Activated CD4-positive, alpha-beta T cell treated with anti-CD3 and anti-CD28 coated beads, Interleukin-2, amount 10 ng/mL, durations not matched to agents 24 days and 14 days (primary cell): ENCODE results near the gene RBM47. TPM values are rescaled to one million over a fixed set of nuclear protein-coding genes. Genes with fewer than 3 reads are reported as not detected.
"Not testable (repeated sequence)": the region's sequence is repeated elsewhere in the genome, so short reads cannot be mapped to it uniquely, and the experiment has no call there.

Source experiments
- DNase-seq: peaks from one replicate; pipeline ENCODE4 v3.0.0; 2022
- H3K27ac Mint-ChIP-seq: one replicate; pipeline ENCODE4 v1.8.0; 2022; ENCODE audit warnings: mild to moderate bottlenecking, mixed read lengths
- H3K27me3 Mint-ChIP-seq: one replicate; pipeline ENCODE4 v1.8.0; 2022; ENCODE audit warnings: mixed read lengths
- H3K36me3 Mint-ChIP-seq: one replicate; pipeline ENCODE4 v1.8.0; 2022; ENCODE audit warnings: low read depth, mild to moderate bottlenecking, mixed read lengths
- H3K4me1 Mint-ChIP-seq: one replicate; pipeline ENCODE4 v1.8.0; 2021; ENCODE audit warnings: mixed read lengths
- H3K4me3 Mint-ChIP-seq: one replicate; pipeline ENCODE4 v1.8.0; 2022; ENCODE audit warnings: mild to moderate bottlenecking, moderate library complexity, mixed read lengths
- H3K9me3 Mint-ChIP-seq: one replicate; pipeline ENCODE4 v1.8.0; 2021; ENCODE audit warnings: mixed read lengths
- intact Hi-C: fragments of 100-400 bp; cut with micrococcal nuclease; formaldehyde crosslinking; loops from one replicate; pipeline ENCODE4 v1.15.1; 2023
- total RNA-seq: library from RNA; stranded (reverse); gene quantifications from 2 replicates; pipeline ENCODE4 v1.2.3, GENCODE V29; 2022

RBM47 gene
- total RNA-seq, 1 donor from 2014 or later, result 13.0 TPM

DNA sequence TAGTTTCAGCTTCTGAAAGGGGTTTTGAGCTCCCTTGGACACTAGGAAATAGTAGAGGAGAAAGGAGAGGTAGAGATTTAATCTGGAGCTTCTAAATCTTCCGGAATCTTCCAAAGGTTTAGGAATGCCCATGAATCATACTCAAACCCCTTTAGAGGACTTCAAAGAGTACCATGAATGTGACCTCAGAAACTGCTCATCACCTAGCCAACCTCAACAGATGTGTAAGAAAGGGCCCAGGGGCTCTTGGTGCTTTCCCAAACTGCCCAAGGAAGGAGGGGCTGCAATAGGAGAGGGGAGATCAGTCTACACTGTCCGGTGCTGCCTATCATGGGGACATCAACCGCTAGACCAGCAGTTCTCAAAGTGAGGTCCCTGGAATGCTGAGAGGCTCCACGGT is 109.1 kb downstream of the RBM47 start:
- H3K9me3 Mint-ChIP-seq, result peaks cover 8% of the 10 kb centered on the region
- intact Hi-C loops, result no loop called here
- no peaks in the 10 kb centered on the region for H3K27me3 Mint-ChIP-seq
- no peak overlapping the region for H3K27ac Mint-ChIP-seq
- no peak for DNase-seq
- peaks cover 16% of the 10 kb centered on the region for H3K4me1 Mint-ChIP-seq
- H3K4me3 Mint-ChIP-seq, result no peak overlapping the region
- no peaks in the 10 kb centered on the region for H3K36me3 Mint-ChIP-seq

DNA sequence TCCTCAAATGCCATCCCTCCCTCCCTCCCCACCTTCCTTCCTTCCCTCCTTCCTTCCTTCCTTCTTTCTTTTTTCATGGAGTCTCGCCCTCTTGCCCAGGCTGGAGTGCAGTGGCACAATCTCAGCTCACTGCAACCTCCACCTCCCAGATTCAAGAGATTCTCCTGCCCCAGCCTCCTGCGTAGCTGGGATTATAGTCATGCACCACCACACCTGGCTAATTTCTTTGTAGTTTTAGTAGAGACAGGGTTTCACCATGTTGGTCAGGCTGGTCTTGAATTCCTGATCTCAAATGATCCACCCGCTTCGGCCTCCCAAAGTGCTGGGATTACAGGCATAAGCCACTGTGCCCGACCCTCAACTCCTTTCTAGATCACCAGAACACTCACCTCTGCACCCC is 112.6 kb downstream of the RBM47 start:
- H3K4me3 Mint-ChIP-seq, H3K27me3 Mint-ChIP-seq, DNase-seq, H3K9me3 Mint-ChIP-seq, H3K36me3 Mint-ChIP-seq, H3K27ac Mint-ChIP-seq: not testable (repeated sequence)
- peaks cover 28% of the 10 kb centered on the region for H3K4me1 Mint-ChIP-seq
- intact Hi-C loops, result loop anchor here (5.0 kb wide), 1 partner anchor 205 kb away; no protein-coding TSS in a partner anchor

DNA sequence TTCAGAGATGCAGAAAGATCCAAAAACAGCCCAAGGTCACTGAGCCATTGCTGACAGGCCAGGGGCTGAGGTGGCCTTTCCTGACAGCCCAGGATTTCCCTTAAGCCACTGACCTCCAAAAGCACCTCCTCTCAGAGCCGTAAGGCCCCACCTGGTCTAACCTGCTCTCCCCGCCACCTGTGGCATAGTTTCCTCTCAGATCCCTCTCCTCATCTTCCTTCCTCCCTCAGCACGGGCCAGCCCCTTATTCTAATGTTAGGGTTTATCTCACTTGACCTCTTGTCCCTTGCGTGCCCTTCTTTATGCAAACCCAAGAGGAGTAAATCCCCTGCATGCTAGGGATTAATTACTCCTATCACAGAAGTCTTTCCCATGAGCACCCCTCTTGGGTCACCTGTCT is 113.0 kb downstream of the RBM47 start:
- H3K4me3 Mint-ChIP-seq, result no peak overlapping the region
- peak overlapping the region; percentile 83 for H3K27ac Mint-ChIP-seq
- H3K27me3 Mint-ChIP-seq, result no peaks in the 10 kb centered on the region
- H3K4me1 Mint-ChIP-seq, result peaks cover 28% of the 10 kb centered on the region
- intact Hi-C loops, result loop anchor here (5.0 kb wide), 1 partner anchor 206 kb away; no protein-coding TSS in a partner anchor
- peaks cover 8% of the 10 kb centered on the region for H3K9me3 Mint-ChIP-seq
- no peak for DNase-seq
- no peaks in the 10 kb centered on the region for H3K36me3 Mint-ChIP-seq

DNA sequence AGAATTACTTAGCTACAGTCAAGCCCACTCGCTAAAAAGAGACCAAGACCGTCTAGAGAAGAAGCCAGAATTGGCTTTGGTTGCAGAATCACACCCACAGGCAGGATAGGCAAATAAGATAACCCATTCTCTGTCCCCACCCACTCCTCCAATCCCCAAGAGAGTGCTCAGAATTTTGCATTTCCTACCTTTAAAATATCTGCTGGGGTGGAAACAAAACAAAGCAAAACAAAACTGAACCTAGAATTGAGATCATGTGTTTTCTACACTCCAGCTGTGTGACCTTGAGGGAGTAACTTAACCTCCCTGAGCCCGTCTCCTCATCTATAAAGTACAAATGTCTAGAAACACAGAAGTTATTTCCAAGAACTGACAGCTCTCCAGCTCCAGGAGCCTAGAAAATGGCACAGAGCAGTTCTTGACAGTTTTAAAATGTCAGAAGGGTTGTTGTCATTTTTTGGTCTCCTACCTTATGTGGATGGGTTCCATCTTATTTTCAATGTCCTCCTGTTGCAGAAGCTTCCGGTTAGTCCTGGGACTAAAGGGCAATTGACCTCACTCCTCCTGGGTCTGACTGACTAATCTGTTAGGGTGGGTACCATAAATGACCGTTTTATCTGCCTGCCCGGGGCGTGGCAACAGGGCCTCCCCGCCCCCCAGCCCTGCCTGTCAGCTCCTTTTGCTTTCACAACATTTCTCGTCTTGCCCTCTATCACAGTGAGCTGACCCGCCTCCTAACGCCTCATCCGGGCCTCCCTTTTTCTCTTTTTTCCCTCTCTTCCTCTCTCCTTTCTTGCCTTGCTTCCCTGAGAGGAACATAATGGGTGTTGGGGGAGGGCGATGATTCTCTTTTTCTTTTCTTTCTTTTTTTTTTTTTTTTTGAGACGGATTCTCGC is 114.0 kb downstream of the RBM47 start:
- DNase-seq, result peak; percentile 65
- Mint-ChIP-seq H3K36me3 (no peaks in the 10 kb centered on the region), H3K4me3 (peak overlapping the region; percentile 1)

DNA sequence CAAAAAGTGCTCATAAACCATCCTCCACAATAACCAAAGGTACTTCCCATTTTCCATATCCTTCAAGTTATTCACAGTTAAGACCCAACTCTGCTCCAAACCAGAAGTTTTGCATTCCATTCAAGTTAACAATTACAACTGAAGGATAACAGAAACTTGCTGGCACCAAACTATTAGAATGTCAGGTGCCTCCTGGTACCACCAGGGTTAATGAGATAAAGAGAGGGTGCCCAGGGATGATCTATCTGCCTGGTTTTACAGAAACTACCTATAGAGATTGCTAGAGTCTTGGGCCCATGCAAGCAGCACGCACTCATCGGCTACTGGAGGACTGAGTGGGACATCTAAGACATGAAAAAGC is 114.6 kb downstream of the RBM47 start:
- intact Hi-C loops, result loop anchor here (1.0 to 5.0 kb wide), 3 partner anchors 12 to 207 kb away; no protein-coding TSS in a partner anchor
- Mint-ChIP-seq H3K4me3 (peak overlapping the region; percentile 1), H3K27me3 (no peaks in the 10 kb centered on the region), H3K4me1 (peaks cover 28% of the 10 kb centered on the region), H3K27ac (no peak overlapping the region), H3K9me3 (peaks cover 6% of the 10 kb centered on the region), H3K36me3 (no peaks in the 10 kb centered on the region)
- DNase-seq, result no peak

More for the DNA sequence above, 114.0 kb downstream of the RBM47 start:
- H3K9me3 Mint-ChIP-seq, result peaks cover 8% of the 10 kb centered on the region
- intact Hi-C loops, result loop anchor here (1.0 to 5.0 kb wide), 3 partner anchors 12 to 207 kb away; no protein-coding TSS in a partner anchor
- peaks cover 28% of the 10 kb centered on the region for H3K4me1 Mint-ChIP-seq
- no peaks in the 10 kb centered on the region for H3K27me3 Mint-ChIP-seq
- H3K27ac Mint-ChIP-seq, result peak overlapping the region; percentile 63

DNA sequence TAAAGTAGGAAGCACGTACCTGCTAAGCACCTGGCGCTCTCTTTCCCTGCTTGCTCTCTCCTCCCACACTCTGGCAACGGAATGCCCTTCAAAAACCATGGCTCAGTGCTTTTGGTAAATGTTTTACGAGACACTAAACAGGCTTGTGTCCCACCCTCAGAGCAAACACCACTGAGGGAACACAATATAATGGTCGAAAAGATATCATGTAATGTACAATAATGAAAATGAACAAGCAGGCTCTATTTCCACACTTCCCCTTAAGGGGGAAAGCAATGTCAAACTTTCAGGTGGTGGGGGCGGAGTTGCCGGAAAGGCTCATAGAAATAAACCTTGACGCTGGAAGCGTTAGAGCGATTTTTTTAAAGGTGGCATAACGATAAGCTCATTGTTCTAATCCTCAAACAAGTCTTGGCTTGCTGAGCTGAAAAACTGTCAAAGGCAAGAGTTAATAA is 115.1 kb downstream of the RBM47 start:
- H3K9me3 Mint-ChIP-seq, result peaks cover 4% of the 10 kb centered on the region
- intact Hi-C loops, result no loop called here
- H3K27me3 Mint-ChIP-seq, result no peaks in the 10 kb centered on the region
- H3K4me1 Mint-ChIP-seq, result peaks cover 28% of the 10 kb centered on the region
- no peaks in the 10 kb centered on the region for H3K36me3 Mint-ChIP-seq
- H3K27ac Mint-ChIP-seq, result no peak overlapping the region
- no peak overlapping the region for H3K4me3 Mint-ChIP-seq
- DNase-seq, result no peak

DNA sequence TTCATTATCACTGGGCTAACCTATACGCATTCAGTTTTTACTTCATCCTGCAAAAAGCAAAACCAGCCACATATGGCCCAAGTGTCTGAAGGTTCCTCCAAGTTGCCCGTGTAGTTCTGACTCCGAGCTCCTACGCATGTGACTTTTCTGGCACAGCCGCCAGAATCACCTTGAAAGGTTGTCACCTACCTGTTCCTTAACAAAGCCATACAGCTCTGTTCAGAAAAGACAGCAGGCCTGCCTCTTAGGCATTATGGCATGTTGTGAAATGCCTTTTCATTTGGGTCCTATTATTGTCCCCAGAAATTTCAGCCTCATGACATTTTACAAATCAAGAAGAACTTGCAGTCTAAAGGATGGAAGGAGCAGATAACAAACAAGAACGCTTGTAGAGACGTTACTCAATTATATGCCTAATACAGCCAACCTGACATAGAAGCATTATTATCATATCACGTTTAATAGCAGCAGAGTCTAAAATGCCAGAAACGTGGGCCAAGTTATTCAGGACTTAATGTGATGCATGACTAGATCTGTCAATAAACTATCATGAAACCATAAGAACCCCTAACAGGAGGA is 118.5 kb downstream of the RBM47 start:
- Mint-ChIP-seq H3K36me3 (no peaks in the 10 kb centered on the region), H3K27me3 (no peaks in the 10 kb centered on the region)
- intact Hi-C loops, result no loop called here

DNA sequence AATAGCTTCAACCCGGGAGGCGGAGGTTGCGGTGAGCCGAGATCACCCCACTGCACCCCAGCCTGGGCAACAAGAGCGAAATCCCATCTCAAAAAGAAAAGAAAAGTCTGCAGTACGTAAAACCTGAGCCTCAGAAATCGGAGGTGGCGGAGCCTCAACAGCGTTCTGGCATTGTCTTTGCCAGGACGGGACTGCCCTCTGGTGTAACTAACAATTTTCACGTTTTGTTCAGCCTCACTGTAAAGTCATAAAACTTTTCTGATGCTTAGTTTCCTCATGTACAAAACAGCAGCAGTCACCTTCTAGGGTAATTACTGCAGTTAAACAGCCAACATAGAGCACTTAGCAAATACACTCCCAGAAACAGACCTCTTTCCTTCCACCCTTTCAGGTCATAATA is 121.7 kb downstream of the RBM47 start:
- intact Hi-C loops, result no loop called here
- DNase-seq, result no peak

More for the DNA sequence above, 118.5 kb downstream of the RBM47 start:
- Mint-ChIP-seq H3K4me1 (peaks cover 17% of the 10 kb centered on the region), H3K4me3 (no peak overlapping the region), H3K9me3 (peaks cover 5% of the 10 kb centered on the region), H3K27ac (no peak overlapping the region)
- no peak for DNase-seq

DNA sequence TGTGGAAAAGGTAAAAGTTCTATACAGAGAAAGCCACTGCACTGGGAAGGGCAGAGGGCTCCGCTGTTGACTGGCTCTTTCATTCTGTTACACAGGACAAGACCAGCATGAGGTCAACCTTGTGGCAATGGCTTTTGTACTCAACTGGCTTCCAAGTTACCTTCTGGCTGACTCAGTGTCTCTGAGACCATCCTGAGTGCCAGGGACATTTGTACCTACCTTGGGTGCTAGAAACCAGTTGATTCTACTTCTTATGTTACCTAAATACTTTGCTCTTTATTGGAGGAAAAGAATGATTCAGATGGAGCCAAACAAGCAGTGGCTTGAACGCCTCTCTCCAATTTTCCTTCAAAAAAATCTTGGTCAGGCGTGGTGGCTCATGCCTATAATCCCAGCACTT is 123.2 kb downstream of the RBM47 start:
- Mint-ChIP-seq H3K4me3 (no peak overlapping the region), H3K27ac (no peak overlapping the region), H3K27me3 (no peaks in the 10 kb centered on the region)

More for the DNA sequence above, 121.7 kb downstream of the RBM47 start:
- no peak overlapping the region for H3K27ac Mint-ChIP-seq
- no peak overlapping the region for H3K4me3 Mint-ChIP-seq
- H3K36me3 Mint-ChIP-seq, result peaks cover 1% of the 10 kb centered on the region
- peaks cover 7% of the 10 kb centered on the region for H3K4me1 Mint-ChIP-seq
- H3K9me3 Mint-ChIP-seq, result peaks cover 5% of the 10 kb centered on the region
- no peaks in the 10 kb centered on the region for H3K27me3 Mint-ChIP-seq

DNA sequence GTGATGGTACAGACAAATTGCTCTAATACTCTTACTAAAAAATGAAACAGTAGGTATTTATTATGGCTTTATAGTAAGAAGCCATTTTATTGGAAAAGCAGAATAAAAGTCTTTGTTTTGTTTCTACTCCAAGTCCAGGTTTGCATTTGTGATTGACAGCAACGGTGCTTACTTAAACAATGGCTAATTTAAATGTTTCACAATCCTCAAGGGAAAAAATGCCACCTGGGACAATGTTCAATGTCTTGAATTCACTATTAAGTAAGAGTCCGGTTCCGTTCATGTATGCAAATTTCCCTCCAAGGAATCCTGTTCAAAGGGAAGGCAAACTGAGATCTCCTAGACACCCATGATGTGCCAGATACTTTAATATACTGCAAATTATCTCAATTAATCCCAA is 123.6 kb downstream of the RBM47 start:
- no peak for DNase-seq
- intact Hi-C loops, result no loop called here
- H3K9me3 Mint-ChIP-seq, result peaks cover 5% of the 10 kb centered on the region
- H3K4me1 Mint-ChIP-seq, result peaks cover 17% of the 10 kb centered on the region
- H3K4me3 Mint-ChIP-seq, result no peak overlapping the region
- H3K36me3 Mint-ChIP-seq, result peaks cover 1% of the 10 kb centered on the region
- H3K27ac Mint-ChIP-seq, result no peak overlapping the region
- no peaks in the 10 kb centered on the region for H3K27me3 Mint-ChIP-seq

More for the DNA sequence above, 123.2 kb downstream of the RBM47 start:
- Mint-ChIP-seq H3K9me3 (peaks cover 5% of the 10 kb centered on the region), H3K4me1 (peaks cover 17% of the 10 kb centered on the region), H3K36me3 (peaks cover 1% of the 10 kb centered on the region)
- intact Hi-C loops, result no loop called here
- no peak for DNase-seq

DNA sequence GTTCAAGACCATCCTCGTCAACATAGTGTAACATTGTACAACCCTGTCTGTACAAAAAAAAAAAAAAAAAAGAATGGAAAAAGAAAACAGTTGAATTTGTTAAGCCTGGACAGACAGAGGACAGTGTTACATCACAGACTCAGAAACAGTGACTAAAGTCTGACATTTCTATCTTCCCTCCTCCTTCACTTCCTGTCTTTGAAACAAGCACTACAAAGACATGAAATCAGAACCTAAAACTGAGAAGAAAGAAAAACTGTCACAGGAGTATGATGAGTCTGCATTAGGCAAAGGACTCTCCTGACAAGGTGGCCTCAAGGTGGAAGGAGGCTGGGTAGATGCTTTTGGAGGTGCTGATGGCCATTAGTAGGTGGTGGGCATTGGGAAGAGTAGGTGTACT is 126.7 kb downstream of the RBM47 start:
- peaks cover 19% of the 10 kb centered on the region for H3K4me1 Mint-ChIP-seq
- H3K4me3 Mint-ChIP-seq, result peak overlapping the region; percentile 60
- peak; percentile 63 for DNase-seq
- H3K36me3 Mint-ChIP-seq, result peaks cover 1% of the 10 kb centered on the region
- H3K27ac Mint-ChIP-seq, result peak overlapping the region; percentile 87
- H3K9me3 Mint-ChIP-seq, result no peaks in the 10 kb centered on the region
- no peaks in the 10 kb centered on the region for H3K27me3 Mint-ChIP-seq
- intact Hi-C loops, result loop anchor here (1.0 to 2.0 kb wide), 2 partner anchors 12 to 36 kb away; no protein-coding TSS in a partner anchor

DNA sequence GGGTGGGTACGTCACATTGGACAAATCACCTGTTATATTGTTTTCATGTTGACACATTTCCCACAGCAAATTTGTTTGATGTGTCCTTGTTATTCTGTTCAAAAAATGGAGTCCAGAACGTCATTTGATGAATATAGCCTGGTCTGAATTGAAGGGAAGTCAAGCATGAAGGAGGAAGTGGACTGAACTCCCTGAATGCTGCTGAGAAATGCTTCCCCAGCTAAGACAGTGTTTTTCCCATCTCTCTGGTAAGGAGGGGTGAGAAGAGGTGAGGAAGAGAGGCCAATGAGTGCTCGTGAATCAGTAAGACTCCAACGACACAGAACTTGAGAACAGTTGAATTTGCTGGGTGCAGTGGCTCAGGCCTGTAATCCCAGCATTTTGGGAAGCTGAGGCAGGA is 127.4 kb downstream of the RBM47 start:
- H3K27ac Mint-ChIP-seq, result peak overlapping the region; percentile 48
- peaks cover 20% of the 10 kb centered on the region for H3K4me1 Mint-ChIP-seq
- intact Hi-C loops, result loop anchor here (2.0 kb wide), 1 partner anchor 35 kb away; no protein-coding TSS in a partner anchor
- no peaks in the 10 kb centered on the region for H3K27me3 Mint-ChIP-seq
- no peak for DNase-seq
- H3K4me3 Mint-ChIP-seq, result no peak overlapping the region
- no peaks in the 10 kb centered on the region for H3K9me3 Mint-ChIP-seq
- H3K36me3 Mint-ChIP-seq, result peaks cover 1% of the 10 kb centered on the region

DNA sequence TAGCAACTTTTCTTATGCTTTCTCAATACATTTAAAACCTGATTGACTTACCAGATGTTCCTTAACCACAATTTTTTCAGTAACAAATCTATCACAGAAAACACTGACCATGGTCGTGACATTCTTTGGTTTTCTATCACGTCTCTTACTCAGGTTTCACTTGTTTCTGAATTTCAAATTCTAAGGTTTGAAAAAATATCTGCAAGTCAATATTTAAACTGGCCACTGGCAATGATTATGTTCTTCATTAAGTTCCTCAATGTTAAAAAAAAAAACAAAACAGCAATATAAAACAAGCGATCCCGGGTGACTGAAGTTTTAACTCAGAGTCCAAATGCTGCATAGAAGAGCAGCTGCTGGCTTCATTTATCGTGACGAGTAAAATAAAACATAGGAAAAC is 128.9 kb downstream of the RBM47 start:
- DNase-seq, result no peak
- no peaks in the 10 kb centered on the region for H3K9me3 Mint-ChIP-seq
- no peak overlapping the region for H3K4me3 Mint-ChIP-seq
- H3K36me3 Mint-ChIP-seq, result peaks cover 1% of the 10 kb centered on the region
- no peaks in the 10 kb centered on the region for H3K27me3 Mint-ChIP-seq
- H3K4me1 Mint-ChIP-seq, result peaks cover 21% of the 10 kb centered on the region
- H3K27ac Mint-ChIP-seq, result no peak overlapping the region
- intact Hi-C loops, result no loop called here

DNA sequence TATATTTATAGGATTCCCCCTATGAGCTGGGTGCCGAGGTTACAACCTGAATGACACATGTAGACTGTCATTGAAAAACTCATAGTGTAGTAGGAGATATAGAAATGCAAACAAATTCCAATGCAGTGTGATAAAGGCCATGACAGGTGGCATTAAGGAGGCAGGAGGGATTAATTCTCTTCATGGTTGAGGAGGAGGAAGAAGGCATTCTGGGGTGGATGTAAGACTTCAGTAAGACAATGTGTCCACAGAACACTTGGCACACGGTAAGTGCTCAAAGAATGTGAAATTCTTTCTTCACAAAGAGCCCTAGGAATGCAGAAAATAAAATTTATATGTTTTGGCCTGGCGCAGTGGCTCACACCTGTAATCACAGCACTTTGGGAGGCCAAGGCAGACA is 136.5 kb downstream of the RBM47 start:
- Mint-ChIP-seq H3K27me3 (peaks cover 2% of the 10 kb centered on the region), H3K4me1 (peaks cover 5% of the 10 kb centered on the region), H3K4me3 (no peak overlapping the region), H3K36me3 (no peaks in the 10 kb centered on the region), H3K27ac (no peak overlapping the region), H3K9me3 (peaks cover 5% of the 10 kb centered on the region)
- intact Hi-C loops, result no loop called here
- DNase-seq, result no peak
